ENCODE measurements around the gene COL21A1. TPM values are rescaled to one million over a fixed set of nuclear protein-coding genes. Genes with fewer than 3 reads are reported as not detected.

The COL21A1 gene
- total and polyA plus RNA-seq, 3 experiments from 2014 or later: not detected

DNA sequence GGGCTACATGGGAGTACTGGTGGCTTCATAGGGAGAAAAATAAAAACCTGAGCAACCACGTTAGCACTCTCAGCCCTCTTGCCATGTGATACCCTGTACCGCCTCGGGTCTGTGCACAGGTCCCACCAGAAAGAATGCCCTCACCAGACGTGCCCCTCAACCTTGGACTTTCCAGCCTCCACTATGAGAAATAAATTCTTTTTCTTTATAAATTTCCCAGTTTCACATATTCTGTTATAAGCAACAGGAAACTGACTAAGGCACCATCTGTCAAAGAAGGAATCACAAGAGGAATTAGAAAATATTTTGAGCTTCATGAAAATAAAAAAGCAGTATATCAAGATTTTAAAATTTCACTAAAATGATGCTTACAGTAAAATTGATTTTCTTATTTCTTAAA is 203.6 kb downstream of the COL21A1 start:
- H3K27ac Mint-ChIP-seq: no peak overlapping the region
- ChIA-PET POLR2A (no interaction called here), CTCF (no interaction called here)
- H3K4me1 Mint-ChIP-seq: no peaks in the 10 kb centered on the region
- H3K4me3 ChIP-seq (ENCODE audit: low read length): no peak overlapping the region
- H3K9me3 Mint-ChIP-seq: peaks cover 0 to 42% (median 9%) of the 10 kb centered on the region in 5 donors
- no peak for DNase-seq
- H3K27ac ChIP-seq (ENCODE audit: low read depth, low read length): no peak overlapping the region
- H3K36me3 Mint-ChIP-seq: no peaks in the 10 kb centered on the region
- H3K27me3 ChIP-seq (ENCODE audit: insufficient read depth, low read length, poor library complexity, severe bottlenecking): no peaks in the 10 kb centered on the region
- no peaks in the 10 kb centered on the region for H3K4me1 ChIP-seq (ENCODE audit: insufficient read depth, low read length)
- H3K4me3 Mint-ChIP-seq: no peak overlapping the region
- H3K27me3 Mint-ChIP-seq: no peaks in the 10 kb centered on the region
- no peaks in the 10 kb centered on the region for H3K36me3 ChIP-seq (ENCODE audit: insufficient read depth, low read length)
- H3K9me3 ChIP-seq (ENCODE audit: low read length): no peaks in the 10 kb centered on the region

DNA sequence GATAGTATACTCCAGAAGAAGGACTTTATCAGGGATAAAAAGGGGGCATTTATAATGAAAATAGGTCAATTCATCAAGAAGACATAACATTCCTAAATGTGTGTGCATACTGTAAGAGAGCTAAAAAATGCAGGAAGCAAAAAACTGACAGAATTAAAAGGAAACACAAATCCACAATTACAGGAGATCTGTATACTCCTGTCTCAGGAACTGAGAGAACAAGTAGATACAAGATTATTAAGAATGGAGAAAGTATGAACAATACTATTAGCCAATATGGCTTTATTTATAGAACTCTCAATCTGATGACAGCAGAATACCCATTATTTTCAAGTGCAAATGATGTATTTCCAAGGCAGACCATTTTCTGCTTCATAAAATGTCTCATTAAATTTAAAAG is 204.3 kb downstream of the COL21A1 start:
- H3K36me3 Mint-ChIP-seq: no peaks in the 10 kb centered on the region
- no peak overlapping the region for H3K4me3 Mint-ChIP-seq
- no peak overlapping the region for H3K27ac ChIP-seq (ENCODE audit: low read depth, low read length)
- ChIA-PET CTCF (no interaction called here), POLR2A (no interaction called here)
- no peaks in the 10 kb centered on the region for H3K36me3 ChIP-seq (ENCODE audit: insufficient read depth, low read length)
- no peak overlapping the region for H3K4me3 ChIP-seq (ENCODE audit: low read length)
- no peaks in the 10 kb centered on the region for H3K4me1 ChIP-seq (ENCODE audit: insufficient read depth, low read length)
- H3K27me3 Mint-ChIP-seq: no peaks in the 10 kb centered on the region
- H3K9me3 Mint-ChIP-seq: peaks cover 0 to 46% (median 12%) of the 10 kb centered on the region in 5 donors
- no peak overlapping the region for H3K27ac Mint-ChIP-seq
- H3K9me3 ChIP-seq (ENCODE audit: low read length): no peaks in the 10 kb centered on the region
- no peaks in the 10 kb centered on the region for H3K27me3 ChIP-seq (ENCODE audit: insufficient read depth, low read length, poor library complexity, severe bottlenecking)
- DNase-seq: no peak
- H3K4me1 Mint-ChIP-seq: no peaks in the 10 kb centered on the region

DNA sequence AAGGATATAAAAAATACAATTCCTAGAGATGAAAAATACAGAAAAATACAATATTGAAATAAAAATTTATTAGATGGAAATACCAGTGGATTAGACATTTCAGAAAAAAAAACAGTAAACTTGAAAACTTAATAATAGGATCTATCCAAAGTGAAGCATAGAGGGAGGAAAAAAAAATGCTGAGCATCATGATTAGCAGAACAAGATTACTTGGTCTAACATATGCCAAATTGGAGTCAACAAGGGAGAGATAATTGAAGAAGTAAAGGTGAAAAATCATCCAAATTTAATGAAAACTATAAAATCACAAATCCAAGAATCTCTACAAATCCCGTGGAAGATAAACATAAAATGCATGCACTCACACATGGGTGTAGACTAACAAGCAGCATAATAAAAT is 205.8 kb downstream of the COL21A1 start:
- Mint-ChIP-seq H3K9me3 (peaks cover 0 to 42% (median 12%) of the 10 kb centered on the region in 5 donors), H3K4me3 (no peak overlapping the region), H3K4me1 (no peaks in the 10 kb centered on the region), H3K27me3 (no peaks in the 10 kb centered on the region), H3K36me3 (no peaks in the 10 kb centered on the region), H3K27ac (no peak overlapping the region)
- H3K4me3 ChIP-seq (ENCODE audit: low read length): no peak overlapping the region
- no peak for DNase-seq
- ChIA-PET POLR2A (no interaction called here), CTCF (no interaction called here)
- H3K27ac ChIP-seq (ENCODE audit: low read depth, low read length): no peak overlapping the region
- no peaks in the 10 kb centered on the region for H3K27me3 ChIP-seq (ENCODE audit: insufficient read depth, low read length, poor library complexity, severe bottlenecking)
- no peaks in the 10 kb centered on the region for H3K4me1 ChIP-seq (ENCODE audit: insufficient read depth, low read length)
- H3K9me3 ChIP-seq (ENCODE audit: low read length): no peaks in the 10 kb centered on the region
- no peaks in the 10 kb centered on the region for H3K36me3 ChIP-seq (ENCODE audit: insufficient read depth, low read length)

DNA sequence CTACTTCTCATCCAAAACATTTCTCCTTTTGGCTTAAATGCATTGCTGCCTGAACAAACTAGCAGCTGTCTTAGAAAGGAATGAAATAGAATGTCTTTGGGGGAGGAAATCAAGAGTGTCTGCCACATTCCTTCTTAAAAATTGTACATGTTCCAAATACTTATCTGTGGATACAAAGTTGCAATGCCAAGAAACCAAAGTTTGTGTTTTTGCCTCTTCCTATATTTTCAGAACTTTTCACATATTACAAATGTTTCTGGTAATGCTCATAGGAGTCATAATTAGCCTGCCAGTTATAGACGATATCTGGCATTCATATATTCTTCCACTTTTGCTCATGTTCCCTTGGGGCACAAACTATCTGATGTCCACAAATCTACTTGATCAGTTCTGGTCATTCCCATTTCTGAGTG is 206.5 kb downstream of the COL21A1 start:
- H3K9me3 ChIP-seq (ENCODE audit: low read length): no peaks in the 10 kb centered on the region
- no peak overlapping the region for H3K4me3 Mint-ChIP-seq
- peaks cover 0 to 37% (median 12%) of the 10 kb centered on the region in 5 donors for H3K9me3 Mint-ChIP-seq
- no peak for DNase-seq
- no peak overlapping the region for H3K27ac ChIP-seq (ENCODE audit: low read depth, low read length)
- no peaks in the 10 kb centered on the region for H3K27me3 Mint-ChIP-seq
- no peaks in the 10 kb centered on the region for H3K27me3 ChIP-seq (ENCODE audit: insufficient read depth, low read length, poor library complexity, severe bottlenecking)
- no peaks in the 10 kb centered on the region for H3K4me1 ChIP-seq (ENCODE audit: insufficient read depth, low read length)
- no peaks in the 10 kb centered on the region for H3K36me3 Mint-ChIP-seq
- POLR2A ChIA-PET: no interaction called here
- CTCF ChIA-PET: no interaction called here
- no peak overlapping the region for H3K27ac Mint-ChIP-seq
- H3K4me1 Mint-ChIP-seq: no peaks in the 10 kb centered on the region
- H3K4me3 ChIP-seq (ENCODE audit: low read length): no peak overlapping the region
- H3K36me3 ChIP-seq (ENCODE audit: insufficient read depth, low read length): no peaks in the 10 kb centered on the region

DNA sequence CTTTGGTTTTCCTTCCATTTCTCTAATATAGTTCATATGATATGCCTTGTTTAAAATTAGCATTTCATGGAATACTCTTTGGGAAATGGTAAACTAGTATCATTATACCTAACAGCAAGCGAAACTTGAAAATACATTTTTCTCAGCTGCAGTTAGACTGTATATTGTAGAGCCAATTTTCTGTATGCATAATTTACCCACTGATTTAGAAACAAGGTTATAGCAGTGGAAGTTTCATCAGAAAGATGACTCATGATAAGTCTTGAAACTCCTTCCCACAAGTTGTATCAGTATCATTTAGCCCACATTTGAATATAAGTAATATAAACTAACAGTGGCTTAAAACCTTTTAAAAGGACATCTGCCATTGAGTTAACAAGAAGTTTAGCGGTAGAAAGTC is 207.2 kb downstream of the COL21A1 start:
- no peaks in the 10 kb centered on the region for H3K27me3 ChIP-seq (ENCODE audit: insufficient read depth, low read length, poor library complexity, severe bottlenecking)
- Mint-ChIP-seq H3K4me1 (no peaks in the 10 kb centered on the region), H3K4me3 (no peak overlapping the region), H3K27ac (no peak overlapping the region), H3K27me3 (no peaks in the 10 kb centered on the region), H3K9me3 (peaks cover 0 to 37% (median 12%) of the 10 kb centered on the region in 5 donors), H3K36me3 (no peaks in the 10 kb centered on the region)
- H3K4me1 ChIP-seq (ENCODE audit: insufficient read depth, low read length): no peaks in the 10 kb centered on the region
- ChIA-PET CTCF (no interaction called here), POLR2A (no interaction called here)
- H3K4me3 ChIP-seq (ENCODE audit: low read length): no peak overlapping the region
- DNase-seq: no peak
- H3K27ac ChIP-seq (ENCODE audit: low read depth, low read length): no peak overlapping the region
- no peaks in the 10 kb centered on the region for H3K9me3 ChIP-seq (ENCODE audit: low read length)
- H3K36me3 ChIP-seq (ENCODE audit: insufficient read depth, low read length): no peaks in the 10 kb centered on the region

DNA sequence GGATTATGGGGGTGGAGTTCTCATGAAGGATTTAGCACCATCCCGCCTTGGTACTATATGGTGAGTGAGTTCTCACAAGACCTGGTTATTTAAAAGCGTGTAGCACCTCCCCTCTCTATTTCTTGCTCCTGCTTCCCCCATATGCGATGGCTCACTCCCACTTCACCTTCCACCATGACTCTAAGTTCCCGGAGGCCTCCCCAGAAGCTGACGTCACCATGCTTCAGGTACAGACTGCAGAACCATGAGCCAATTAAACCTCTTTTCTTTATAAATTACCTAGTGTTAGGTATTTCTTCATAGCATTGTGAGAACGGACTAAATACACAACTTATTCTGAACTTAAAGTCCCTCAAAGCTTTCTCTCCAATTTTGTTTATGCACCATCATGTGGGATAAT is 208.6 kb downstream of the COL21A1 start:
- DNase-seq: no peak
- peaks cover 1 to 31% (median 5%) of the 10 kb centered on the region in 5 donors for H3K9me3 Mint-ChIP-seq
- no peak overlapping the region for H3K27ac ChIP-seq (ENCODE audit: low read depth, low read length)
- H3K27ac Mint-ChIP-seq: no peak overlapping the region
- H3K36me3 Mint-ChIP-seq: no peaks in the 10 kb centered on the region
- no peaks in the 10 kb centered on the region for H3K27me3 ChIP-seq (ENCODE audit: insufficient read depth, low read length, poor library complexity, severe bottlenecking)
- H3K36me3 ChIP-seq (ENCODE audit: insufficient read depth, low read length): no peaks in the 10 kb centered on the region
- CTCF ChIA-PET: no interaction called here
- H3K27me3 Mint-ChIP-seq: no peaks in the 10 kb centered on the region
- H3K4me1 ChIP-seq (ENCODE audit: insufficient read depth, low read length): no peaks in the 10 kb centered on the region
- no peak overlapping the region for H3K4me3 ChIP-seq (ENCODE audit: low read length)
- H3K4me3 Mint-ChIP-seq: no peak overlapping the region
- H3K9me3 ChIP-seq (ENCODE audit: low read length): no peaks in the 10 kb centered on the region
- POLR2A ChIA-PET: no interaction called here
- no peaks in the 10 kb centered on the region for H3K4me1 Mint-ChIP-seq

DNA sequence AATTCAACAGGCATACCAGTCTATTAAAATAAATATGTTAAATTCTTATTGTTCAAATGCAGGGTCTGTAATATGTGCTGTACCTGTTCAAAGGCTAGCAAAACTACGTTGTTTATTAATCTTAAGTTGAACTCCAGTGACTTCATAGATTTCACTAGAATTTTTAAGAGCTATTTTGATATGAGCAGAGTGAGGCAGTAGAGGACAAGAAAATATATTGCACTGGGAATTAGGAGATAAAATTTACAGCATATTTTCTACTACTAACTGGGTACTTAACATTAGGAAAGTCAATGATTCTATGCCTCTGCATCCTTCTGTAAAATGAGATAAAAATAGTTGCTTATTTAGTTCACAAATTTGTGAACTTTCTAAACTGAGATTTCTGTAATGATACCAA is 209.8 kb downstream of the COL21A1 start:
- Histone ChIP-seq H3K27me3 (ENCODE audit: insufficient read depth, low read length, poor library complexity, severe bottlenecking) (no peaks in the 10 kb centered on the region), H3K36me3 (ENCODE audit: insufficient read depth, low read length) (no peaks in the 10 kb centered on the region), H3K9me3 (ENCODE audit: low read length) (no peaks in the 10 kb centered on the region), H3K27ac (ENCODE audit: low read depth, low read length) (no peak overlapping the region), H3K4me1 (ENCODE audit: insufficient read depth, low read length) (no peaks in the 10 kb centered on the region), H3K4me3 (ENCODE audit: low read length) (no peak overlapping the region)
- no peaks in the 10 kb centered on the region for H3K27me3 Mint-ChIP-seq
- no peaks in the 10 kb centered on the region for H3K36me3 Mint-ChIP-seq
- H3K4me1 Mint-ChIP-seq: no peaks in the 10 kb centered on the region
- DNase-seq: no peak
- CTCF ChIA-PET: no interaction called here
- no peak overlapping the region for H3K27ac Mint-ChIP-seq
- H3K4me3 Mint-ChIP-seq: no peak overlapping the region
- POLR2A ChIA-PET: no interaction called here
- H3K9me3 Mint-ChIP-seq: peaks cover 1 to 31% (median 5%) of the 10 kb centered on the region in 5 donors

DNA sequence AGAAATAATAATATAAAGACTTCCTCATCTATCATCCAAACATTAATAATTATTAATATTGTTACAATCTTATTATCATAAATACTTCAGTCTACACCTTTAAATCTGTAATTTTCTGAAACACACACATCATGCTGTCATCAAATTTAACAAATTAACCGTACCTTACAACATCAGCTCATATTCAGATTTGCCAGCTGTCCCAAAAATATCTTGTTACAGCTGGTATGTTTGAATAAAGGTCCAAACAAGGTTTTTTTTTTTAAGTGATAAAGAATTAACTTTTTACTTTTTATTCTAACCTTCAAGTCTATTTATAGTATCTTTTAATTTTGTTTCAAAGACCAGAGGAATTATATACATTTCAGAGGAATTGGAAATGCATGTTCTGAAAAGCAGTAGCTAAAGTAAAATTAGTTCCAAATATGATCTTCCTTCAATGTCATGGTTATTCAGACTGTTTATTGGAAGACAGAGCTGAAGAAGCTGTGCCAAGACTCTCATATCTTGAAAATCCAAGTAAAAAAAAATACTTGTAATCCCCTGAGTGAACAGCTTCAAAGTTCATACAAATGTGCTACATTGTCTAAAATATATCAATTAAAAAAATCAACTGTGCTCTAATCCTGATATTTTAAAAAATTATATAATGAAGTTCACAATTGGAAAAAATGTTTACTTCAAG is 210.3 kb downstream of the COL21A1 start:
- no peaks in the 10 kb centered on the region for H3K36me3 ChIP-seq (ENCODE audit: insufficient read depth, low read length)

DNA sequence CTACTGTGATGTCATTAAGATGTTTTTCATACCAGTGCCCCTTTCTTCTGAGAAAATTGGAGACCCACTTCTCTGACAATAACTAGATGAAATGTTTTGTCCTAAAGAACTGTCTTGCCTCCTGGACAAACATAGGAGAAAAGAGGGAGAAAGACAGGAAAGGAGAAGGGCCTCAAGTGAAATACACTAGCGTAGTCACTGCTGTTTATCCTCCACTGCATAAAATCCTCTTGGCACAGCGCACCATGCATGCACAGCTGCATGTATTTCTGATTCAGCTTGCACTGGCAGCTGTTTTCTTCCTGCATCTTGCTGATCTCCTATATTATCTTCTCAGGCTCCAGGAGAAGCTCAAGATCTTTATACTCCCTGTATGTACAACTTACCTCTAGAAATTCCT is 214.0 kb downstream of the COL21A1 start:
- CTCF ChIA-PET: no interaction called here
- Mint-ChIP-seq H3K36me3 (no peaks in the 10 kb centered on the region), H3K4me3 (no peak overlapping the region), H3K27ac (no peak overlapping the region), H3K4me1 (no peaks in the 10 kb centered on the region), H3K9me3 (peaks cover 3 to 17% (median 7%) of the 10 kb centered on the region in 5 donors), H3K27me3 (no peaks in the 10 kb centered on the region)
- H3K36me3 ChIP-seq (ENCODE audit: insufficient read depth, low read length): no peaks in the 10 kb centered on the region
- no peak overlapping the region for H3K4me3 ChIP-seq (ENCODE audit: low read length)
- DNase-seq: no peak
- H3K27me3 ChIP-seq (ENCODE audit: insufficient read depth, low read length, poor library complexity, severe bottlenecking): no peaks in the 10 kb centered on the region
- no peaks in the 10 kb centered on the region for H3K9me3 ChIP-seq (ENCODE audit: low read length)
- POLR2A ChIA-PET: no interaction called here
- H3K4me1 ChIP-seq (ENCODE audit: insufficient read depth, low read length): no peaks in the 10 kb centered on the region
- no peak overlapping the region for H3K27ac ChIP-seq (ENCODE audit: low read depth, low read length)

More for the DNA sequence above, 210.3 kb downstream of the COL21A1 start:
- no peaks in the 10 kb centered on the region for H3K4me1 Mint-ChIP-seq
- Histone ChIP-seq H3K4me1 (ENCODE audit: insufficient read depth, low read length) (no peaks in the 10 kb centered on the region), H3K9me3 (ENCODE audit: low read length) (no peaks in the 10 kb centered on the region), H3K4me3 (ENCODE audit: low read length) (no peak overlapping the region), H3K27me3 (ENCODE audit: insufficient read depth, low read length, poor library complexity, severe bottlenecking) (no peaks in the 10 kb centered on the region), H3K27ac (ENCODE audit: low read depth, low read length) (no peak overlapping the region)
- ChIA-PET POLR2A (no interaction called here), CTCF (no interaction called here)
- H3K4me3 Mint-ChIP-seq: no peak overlapping the region
- DNase-seq: no peak
- peaks cover 1 to 34% (median 5%) of the 10 kb centered on the region in 5 donors for H3K9me3 Mint-ChIP-seq
- no peaks in the 10 kb centered on the region for H3K27me3 Mint-ChIP-seq
- no peaks in the 10 kb centered on the region for H3K36me3 Mint-ChIP-seq
- no peak overlapping the region for H3K27ac Mint-ChIP-seq
